GM12892 (cell line): ENCODE data around the gene SLIT3.

Source experiments
- POLR2A ChIP-seq: IDR thresholded peaks from 2 replicates; pipeline ENCODE4 v1.6.1; 2011; ENCODE audit warnings: low read depth, low read length, control low read depth
- POLR2AphosphoS5 ChIP-seq: IDR thresholded peaks from 2 replicates; pipeline ENCODE4 v1.6.1; 2011; ENCODE audit warnings: low read depth, low read length, control low read depth

DNA sequence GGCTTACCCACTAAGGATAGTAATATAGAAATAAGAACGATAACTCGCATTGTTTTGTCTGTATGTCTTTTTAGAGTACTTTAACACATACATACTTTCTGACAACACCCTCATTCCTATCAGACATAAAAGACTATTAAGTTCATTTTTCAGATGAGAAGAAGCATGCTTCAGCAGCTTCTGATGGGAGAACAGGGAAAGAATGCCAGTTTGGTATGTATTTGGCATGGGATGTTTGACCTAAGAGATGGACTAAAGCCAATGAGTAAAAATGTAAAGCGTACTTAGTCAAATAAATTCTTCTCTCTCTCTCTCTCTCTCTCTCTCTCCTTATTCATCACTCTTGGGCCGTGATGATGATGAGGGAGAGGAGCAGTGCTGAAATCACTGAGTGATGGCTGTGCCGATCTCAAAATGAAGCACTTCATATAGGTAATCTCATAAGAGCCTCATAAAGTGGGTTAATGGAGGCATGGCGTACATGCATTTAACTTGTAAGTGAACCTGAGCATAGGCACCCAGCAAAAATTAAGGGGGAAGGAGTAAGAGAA, 71.5 kb downstream of the SLIT3 start:
- no peak for TF ChIP-seq POLR2AphosphoS5
- no peak for TF ChIP-seq POLR2A
